ENCODE data around the gene PDE4B.
"Not testable (repeated sequence)": the region's sequence is repeated elsewhere in the genome, so short reads cannot be mapped to it uniquely, and the experiment has no call there.

PDE4B gene

DNA sequence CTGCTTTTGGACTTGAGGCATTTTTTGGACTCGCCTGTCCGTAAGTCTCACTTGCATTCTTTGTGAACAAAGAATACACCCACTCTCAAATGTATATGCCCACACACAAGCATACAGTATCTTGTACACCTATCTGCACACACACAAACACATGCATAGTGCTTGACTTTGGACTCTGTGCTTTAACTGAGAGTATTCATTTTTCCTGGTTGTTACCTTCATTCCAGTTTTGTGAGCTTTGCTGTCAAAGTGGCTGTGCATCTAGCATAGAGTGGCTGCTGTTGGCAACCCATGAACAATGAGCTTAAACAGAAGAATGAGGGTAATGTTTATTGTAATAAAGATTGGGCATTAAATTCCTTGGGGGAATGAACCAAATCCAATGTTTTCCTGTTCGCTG, 199.0 kb downstream of the PDE4B start:
- DNase-seq (ENCODE audit: low spot score): no peak
- no peak for FAIRE-seq

DNA sequence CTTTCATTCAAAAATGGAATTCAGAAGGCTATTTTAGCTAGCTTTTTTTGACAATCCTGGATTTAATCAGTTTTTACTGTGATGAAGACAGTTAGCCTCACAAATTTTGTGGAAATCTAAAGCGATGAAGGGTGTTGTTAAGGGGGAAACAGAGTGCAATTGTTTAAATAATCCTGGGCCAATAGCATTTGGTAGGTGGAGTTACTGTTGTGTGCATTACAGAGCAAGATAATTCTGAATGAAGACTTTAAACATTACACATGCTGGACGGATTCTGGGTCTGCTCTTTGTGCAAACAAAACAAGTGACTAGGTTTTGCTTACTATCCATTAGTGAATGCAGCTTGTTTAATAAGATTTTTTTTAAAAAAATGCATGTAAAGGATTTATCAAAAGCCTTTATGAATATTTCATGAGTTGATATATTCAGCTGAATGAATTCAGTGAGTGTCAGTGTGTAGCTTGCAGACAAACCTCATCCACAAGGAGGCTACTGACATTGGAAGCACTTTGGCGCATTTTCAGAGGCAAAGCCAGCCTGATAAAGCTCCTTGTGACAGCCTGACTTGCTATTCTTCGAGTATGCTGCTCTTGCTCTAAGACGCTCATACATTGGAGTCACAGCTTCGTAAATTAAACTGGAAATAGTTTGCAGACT, 199.6 kb downstream of the PDE4B start:
- DNase-seq (ENCODE audit: low spot score) (no peak), FAIRE-seq (no peak)

DNA sequence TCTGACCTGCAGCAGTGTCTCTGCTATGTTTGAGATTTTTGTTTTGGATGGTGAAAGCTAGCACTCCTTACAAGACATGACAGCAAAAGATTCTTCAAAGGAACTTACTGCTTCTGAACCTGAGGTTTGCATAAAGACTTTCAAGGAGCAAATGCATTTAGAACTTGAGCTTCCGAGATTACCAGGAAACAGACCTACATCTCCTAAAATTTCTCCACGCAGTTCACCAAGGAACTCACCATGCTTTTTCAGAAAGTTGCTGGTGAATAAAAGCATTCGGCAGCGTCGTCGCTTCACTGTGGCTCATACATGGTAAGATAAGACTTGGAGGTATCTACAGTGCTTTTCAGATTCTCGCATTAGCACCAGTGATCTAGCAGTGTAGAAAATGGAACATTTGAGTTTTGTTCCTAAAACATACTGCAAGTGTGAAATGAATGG, 200.2 kb downstream of the PDE4B start:
- no peak for DNase-seq (ENCODE audit: low spot score)
- FAIRE-seq: no peak

DNA sequence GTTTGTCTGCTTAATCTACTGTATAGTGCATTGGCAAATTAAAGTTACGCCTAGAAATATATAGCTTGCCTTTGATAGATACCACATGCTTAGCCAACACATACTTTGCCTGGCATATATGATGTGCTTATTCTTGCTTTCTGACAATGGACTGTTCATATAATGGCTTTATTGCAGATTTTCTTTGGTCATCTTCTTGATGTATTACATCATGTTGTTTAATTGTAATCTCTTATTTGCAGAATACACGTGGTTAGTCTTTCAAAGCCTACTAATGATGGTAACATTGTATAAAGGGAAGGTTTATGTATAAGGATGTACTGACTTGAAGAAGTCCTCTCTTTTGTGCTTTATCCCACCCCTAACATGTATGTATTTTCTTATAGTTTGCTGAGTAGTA, 201.5 kb downstream of the PDE4B start:
- no peak for DNase-seq (ENCODE audit: low spot score)
- no peak for FAIRE-seq

DNA sequence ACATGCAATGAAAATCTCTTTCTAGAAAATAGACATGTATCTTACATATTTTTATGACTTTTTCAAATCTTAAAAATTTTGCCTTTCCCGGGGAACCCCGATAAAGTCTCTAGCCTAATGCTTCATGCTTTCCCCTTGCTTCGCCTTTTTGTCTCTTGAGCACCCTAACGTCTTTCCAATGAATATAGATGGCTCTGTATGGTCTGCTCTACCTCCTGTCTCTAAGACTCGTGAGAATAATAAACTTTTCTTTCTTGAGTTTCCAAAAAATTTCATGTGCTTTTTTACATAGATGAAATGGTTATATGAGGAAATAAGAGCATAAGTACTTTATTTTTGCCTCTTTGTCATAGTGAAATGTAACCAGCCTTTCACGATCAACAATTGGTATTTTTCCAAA, 202.6 kb downstream of the PDE4B start:
- DNase-seq (ENCODE audit: low spot score) (no peak), FAIRE-seq (no peak)

DNA sequence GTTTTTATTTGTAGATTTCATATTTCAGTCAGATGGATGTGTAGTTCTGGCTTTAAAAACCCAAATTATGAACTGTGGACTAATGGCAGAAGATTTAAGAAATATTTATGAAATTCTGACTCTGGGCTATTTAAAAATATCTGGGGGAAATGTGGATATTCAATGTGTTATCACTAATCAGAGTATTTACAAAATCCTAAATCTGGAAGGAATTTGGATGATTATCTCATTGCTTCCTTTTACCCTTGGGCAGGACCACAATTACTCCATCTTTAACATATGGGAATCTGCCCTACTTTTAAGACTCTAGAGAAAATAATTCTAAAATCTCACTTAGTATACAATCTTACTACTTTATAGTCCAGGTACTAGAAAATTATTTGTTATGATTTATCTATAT, 203.2 kb downstream of the PDE4B start:
- no peak for DNase-seq (ENCODE audit: low spot score)

DNA sequence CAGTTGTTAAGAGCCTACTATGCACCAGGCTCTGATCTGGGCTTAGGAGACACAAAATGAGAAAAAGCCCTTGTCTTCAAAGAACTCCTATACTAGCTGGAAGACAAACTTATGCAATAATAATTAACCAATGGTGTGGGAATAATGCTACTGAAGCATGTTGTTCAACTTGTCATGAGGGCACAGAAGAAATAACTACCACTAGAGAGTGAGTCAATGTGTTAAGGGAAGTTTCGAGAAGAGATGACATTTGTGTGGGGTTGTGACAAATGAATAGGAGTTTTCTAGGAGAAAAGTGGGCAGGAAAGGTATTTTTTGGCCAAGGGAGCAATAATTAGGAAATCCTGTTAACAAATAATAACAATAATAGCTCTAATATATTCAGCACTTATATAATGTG, 205.0 kb downstream of the PDE4B start:
- no peak for FAIRE-seq
- no peak for DNase-seq (ENCODE audit: low spot score)

More for the DNA sequence above, 203.2 kb downstream of the PDE4B start:
- FAIRE-seq: no peak

DNA sequence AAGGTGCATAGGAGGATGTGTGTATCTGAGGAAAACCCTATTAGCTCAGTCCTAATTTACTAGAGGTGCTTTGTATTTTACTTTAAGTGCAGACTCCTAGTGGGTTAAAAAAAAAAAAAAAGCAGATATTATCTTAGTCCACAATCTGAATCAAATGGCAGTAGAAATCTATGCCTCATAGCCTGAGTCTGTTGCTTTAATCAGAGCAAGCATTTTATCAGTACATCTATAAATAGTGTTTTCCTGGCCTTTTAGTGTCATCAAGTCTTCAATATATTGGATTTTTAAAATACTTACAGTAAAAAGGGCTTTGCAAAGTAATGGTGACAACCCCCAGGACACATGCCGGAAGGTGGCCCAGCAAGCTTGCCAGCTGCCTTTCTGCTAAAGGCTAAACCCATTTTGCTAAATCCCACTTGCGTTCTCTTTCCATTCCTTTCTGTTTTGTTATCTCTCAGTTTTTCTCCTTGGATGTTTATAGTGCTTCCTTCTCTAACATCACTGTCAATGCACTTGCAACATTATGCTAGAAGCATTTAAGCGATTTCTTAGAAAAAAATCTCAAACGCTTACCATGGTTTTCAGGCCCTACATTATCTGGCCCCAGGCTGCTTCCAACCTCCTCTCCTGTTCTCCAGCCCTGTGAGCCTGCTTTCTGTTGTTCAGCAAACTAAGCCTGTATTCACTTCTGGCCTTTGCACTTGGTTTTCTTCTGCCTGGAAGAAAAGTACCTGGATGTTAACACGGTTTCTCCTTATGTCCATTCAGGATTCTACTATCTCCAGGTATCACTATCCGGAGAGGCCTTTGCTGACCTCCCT, 206.3 kb downstream of the PDE4B start:
- no peak for DNase-seq (ENCODE audit: low spot score)

DNA sequence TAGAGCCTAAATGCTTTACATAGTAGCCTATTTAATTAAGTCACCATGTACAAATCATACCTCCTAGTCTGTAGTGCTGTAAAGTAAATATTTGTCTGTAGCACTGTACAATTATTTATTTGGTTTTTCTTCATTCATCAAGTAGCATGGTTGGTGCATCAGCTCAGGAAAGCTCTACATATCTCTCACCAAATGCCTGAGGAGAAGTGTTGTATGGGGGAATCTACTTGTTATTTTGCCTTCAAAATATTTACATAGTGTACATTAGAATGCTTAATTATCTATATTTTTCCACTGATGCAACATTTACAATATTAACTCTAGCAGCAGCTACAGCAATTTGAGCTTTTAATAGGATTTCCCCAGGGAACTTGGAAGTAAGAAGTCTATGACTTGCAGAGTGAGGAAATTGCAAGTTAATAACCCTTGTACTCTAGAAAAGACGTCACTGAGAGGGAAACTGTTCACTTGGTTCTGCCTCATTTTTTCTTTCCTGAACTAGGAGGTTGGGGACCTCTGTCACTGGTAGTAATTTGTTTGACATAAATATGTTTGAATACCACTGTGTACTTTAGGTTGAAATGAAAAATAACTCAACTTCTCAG, 207.4 kb downstream of the PDE4B start:
- FAIRE-seq (no peak), DNase-seq (ENCODE audit: low spot score) (no peak)

More for the DNA sequence above, 206.3 kb downstream of the PDE4B start:
- FAIRE-seq: no peak

DNA sequence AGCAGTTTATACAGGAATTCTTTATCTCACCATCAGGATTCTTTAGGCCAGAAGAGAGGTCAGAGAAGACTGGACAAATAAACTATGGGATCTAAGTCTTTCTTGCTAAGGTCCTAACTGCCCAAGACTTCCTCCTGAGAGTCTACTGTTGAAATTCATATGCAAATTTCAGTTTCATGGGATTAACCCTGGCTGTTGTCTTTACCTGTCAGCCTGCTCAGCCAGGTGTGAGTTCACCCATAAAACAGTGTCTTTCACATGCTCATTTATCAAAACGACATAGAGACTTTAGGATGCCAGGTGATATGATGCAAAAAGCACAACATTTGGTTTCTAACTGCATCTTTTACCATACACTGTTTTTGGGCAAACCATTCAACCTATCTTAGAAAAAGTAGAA, 211.0 kb downstream of the PDE4B start:
- no peak for DNase-seq (ENCODE audit: low spot score)
- FAIRE-seq: no peak

DNA sequence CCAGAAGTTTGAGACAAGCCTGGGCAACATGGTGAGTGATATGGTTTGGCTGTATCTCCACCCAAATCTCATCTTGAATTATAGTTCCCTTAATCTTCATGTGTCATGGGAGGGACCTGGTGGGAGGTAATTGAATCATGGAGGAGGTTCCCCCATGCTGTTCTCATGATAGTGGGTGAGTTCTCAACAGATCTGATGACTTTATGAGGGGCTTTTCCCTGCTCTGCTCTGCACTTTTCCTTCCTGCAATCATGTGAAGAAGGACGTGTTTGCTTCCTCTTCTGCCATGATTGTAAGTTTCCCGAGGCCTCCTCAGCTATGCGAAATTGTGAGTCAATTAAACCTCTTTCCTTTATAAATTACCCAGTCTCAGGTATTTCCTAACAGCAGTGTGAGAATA, 213.8 kb downstream of the PDE4B start:
- DNase-seq (ENCODE audit: low spot score); FAIRE-seq: not testable (repeated sequence)

DNA sequence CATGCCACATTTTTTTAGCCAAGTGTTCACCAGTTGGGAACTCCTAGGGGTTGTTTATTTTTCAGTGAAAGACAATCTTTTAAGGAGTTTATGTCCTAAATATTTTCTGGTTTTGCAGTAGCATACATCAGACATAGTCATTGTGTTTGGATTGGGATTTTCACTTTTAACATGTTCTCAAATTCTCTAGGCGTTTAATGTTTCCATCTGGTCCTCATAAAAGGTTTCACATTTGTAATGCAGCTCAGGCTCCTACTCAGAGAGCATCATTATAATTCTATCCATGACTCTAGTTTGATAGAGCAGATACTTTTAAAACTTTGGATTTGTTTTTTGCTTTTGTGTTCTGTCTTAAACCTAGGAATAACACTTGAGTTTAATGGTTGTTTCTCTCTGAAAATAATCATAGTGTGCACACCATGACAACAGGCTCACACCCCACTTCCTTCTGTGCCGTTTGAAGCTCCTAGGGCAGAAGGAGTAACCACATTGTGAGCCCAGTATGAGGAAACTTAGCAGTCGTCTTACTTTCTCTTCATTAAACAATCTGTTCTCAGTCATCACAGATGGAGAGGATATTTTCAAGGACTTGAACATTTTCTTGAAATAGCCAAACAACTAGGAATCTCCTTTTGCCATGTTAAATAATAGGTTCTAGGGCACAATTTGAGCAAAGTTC, 219.6 kb downstream of the PDE4B start:
- FAIRE-seq: no peak

DNA sequence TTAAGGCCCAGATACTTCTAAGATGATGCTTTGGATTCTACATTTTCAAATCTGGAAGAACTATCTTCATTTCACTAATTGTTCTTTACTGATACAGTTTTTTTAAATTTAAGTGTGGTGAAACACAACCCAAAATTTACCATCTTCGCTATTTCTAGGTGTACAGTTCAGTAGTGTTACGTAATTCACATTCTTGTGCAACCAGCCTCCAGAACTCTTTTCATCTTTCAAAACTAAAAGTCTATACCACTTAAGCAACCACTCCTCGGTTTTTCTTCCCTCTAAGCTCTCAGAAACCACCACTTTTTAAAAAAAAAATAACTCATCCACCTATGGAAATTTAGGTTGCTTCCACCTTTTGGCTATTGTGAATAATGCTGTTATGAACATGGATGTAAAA, 220.7 kb downstream of the PDE4B start:
- DNase-seq (ENCODE audit: low spot score): no peak
- no peak for FAIRE-seq

More for the DNA sequence above, 219.6 kb downstream of the PDE4B start:
- no peak for DNase-seq (ENCODE audit: low spot score)

DNA sequence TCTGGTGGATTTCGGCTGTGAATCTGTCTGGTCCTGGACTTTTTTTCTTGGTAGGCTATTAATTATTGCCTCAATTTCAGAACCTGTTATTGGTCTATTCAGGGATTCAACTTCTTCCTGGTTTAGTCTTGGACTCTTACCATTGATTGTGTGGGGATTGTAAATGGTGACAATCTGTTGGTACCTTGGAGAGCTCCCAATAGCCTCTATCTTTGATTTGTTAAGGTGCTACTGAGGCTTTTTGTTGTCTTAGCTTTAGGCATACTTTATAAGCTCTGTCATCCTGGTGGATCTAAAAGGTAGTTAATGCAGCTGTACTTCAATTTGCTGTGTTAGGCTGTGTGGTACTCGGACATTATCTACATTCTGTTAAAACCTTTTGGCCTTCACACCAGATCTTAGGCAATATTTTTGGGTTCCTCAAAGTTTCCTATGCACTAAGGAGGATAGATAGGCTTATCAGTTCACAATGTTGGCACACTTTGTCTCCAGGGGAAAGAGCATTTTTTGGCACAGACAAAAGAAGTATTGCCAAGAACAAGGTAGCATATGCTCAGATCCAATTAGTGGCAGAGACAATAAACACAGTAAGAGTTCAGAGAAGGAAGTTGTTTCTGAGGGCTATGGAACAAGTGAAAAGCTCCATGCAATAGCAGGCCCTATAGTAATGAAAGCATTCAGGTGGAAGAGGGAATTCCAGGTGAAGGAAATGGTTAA, 230.4 kb downstream of the PDE4B start:
- FAIRE-seq (no peak), DNase-seq (ENCODE audit: low spot score) (no peak)

DNA sequence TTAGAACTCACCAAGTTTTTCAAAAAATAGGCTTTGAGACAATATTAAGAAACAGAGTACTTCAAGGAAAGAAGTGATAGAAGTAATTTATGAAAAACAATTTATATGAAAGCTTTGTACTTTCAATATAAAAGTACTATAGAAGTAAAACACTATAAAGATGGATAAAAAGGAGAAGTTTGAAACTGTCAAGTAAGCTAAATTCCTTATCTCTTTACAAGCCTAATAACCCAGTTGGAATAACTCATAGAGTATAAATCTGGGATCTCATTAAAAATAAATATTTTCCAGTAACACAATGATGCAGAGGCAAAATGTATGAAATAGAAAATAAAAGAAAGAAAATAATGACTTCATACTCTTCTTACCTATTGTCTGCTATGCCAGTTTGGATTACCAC, 232.5 kb downstream of the PDE4B start:
- no peak for FAIRE-seq
- DNase-seq (ENCODE audit: low spot score): no peak

DNA sequence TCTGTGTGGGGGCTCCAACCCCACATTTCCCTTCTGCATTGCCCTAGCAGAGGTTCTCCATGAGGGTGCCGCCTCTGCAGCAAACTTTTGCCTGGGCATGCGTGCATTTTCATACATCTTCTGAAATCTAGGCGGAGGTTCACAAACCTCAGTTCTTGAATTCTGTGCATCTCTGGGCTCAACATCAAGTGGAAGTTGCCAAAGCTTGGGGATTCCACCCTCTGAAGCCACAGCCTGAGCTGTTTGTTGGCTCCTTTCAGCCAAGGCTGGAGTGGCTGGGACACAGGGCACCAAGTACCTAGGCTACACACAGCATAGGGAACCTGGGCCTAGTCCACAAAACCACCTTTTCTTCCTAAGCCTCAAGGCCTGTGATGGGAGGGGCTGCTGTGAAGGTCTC, 235.3 kb downstream of the PDE4B start:
- FAIRE-seq: no peak
- no peak for DNase-seq (ENCODE audit: low spot score)

DNA sequence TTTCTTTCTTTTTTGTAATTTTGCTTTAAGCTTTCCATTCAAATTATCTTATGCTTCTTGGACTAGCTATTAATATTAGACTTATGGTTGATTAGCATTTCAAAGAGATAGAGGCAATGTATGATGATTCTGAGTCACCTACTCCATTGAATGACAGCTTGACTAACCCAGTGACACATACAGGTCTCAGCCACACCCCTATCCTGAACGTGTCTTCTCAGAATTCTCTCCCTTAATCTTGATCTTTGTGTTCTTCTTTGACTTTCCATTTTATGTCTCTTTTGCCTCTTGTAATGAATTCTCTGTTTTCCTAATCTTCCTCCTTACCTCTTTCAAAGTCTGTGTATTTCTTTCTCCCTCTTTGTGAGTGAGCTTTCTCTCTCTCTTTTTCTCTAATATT, 241.1 kb downstream of the PDE4B start:
- FAIRE-seq: no peak
- DNase-seq (ENCODE audit: low spot score): no peak

DNA sequence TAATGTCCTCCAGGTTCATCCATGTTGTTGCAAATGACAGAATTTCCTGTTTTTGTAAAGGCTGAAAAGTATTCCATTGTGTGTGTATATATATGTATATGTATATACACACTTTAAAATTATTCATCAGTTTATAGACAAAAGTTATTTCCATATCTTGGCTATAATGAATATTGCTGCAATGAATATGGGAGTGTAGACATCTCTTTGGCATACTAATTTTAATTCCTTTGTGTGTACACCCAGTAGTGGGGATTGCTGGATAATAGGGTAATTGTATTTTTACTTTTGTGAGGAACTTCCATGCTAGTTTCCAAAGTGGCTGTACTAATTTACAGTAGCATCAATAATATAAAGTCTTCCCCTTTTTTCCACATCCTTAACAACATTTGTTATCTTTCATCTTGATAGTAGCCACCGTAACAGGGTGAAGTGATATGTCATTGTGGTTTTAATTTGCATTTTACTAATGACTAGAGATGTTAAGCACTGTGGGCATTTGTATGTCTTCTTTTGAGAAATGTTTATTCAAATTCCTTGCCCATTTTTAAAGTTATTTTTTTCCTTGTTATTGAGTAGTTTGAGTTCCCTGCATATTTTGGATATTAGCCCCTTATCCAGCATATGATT, 243.0 kb downstream of the PDE4B start:
- FAIRE-seq (no peak), DNase-seq (ENCODE audit: low spot score) (no peak)

DNA sequence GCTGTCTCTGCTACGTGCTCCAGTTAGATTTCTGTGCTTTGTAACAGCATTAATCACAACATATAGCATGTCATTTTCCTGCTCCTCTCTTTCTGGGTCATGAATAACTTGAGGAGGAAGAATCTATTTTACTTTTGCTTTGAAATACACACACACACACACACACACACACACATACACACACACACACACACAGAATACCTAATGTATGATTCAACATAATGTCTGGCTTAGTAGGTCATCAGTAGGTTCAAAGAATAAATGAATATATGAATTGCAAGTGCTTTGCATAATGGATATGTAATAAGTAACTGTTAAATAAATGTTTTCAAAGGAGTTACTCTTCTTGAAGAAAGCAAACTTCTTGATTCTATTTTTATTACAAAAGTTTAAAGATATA, 249.0 kb downstream of the PDE4B start:
- no peak for DNase-seq (ENCODE audit: low spot score)
- FAIRE-seq: no peak

DNA sequence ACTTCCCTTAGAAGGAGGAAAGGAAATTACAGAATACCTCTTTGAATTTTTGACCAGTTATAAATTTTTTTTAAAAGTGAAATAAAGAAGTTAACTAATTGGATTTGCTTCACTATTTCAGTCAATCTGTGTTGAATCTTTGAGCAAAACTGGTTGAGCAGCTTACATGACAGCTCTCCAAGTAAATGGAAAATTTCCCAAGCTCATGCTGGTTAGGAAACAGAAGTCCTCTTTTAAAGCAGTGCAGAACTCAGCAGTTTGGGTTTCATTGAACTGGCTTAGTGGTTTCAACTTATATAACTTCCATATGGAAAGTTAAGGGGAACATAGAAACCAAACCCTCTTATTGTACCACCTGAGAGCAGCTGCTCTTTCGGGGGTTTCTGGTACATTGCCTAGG, 250.5 kb downstream of the PDE4B start:
- FAIRE-seq (no peak), DNase-seq (ENCODE audit: low spot score) (no peak)

DNA sequence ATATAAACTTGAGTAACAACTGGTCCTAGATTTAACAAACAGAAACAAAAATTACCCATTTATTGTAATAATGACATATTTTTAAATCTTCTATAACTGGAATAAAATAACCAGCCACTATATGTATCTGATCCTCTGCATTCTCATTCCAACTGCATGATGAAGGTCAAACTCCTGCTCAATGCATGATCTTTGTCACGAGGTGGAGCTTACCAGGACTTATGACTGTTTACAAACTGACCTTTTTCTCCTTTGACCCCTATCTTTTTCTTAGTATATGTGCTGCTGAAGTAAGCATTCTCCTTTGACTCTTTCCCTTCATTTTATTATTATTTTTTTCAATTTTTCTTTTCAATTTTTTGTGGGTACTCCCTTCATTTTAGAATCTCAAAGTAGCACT, 252.2 kb downstream of the PDE4B start:
- DNase-seq (ENCODE audit: low spot score): no peak
- FAIRE-seq: no peak
